ENCODE results near the gene MROH7.

GRCh38 chr1:54694771-54695170 lies 53.2 kb downstream of the MROH7 start:
- TF ChIP-seq, protein P1, sequence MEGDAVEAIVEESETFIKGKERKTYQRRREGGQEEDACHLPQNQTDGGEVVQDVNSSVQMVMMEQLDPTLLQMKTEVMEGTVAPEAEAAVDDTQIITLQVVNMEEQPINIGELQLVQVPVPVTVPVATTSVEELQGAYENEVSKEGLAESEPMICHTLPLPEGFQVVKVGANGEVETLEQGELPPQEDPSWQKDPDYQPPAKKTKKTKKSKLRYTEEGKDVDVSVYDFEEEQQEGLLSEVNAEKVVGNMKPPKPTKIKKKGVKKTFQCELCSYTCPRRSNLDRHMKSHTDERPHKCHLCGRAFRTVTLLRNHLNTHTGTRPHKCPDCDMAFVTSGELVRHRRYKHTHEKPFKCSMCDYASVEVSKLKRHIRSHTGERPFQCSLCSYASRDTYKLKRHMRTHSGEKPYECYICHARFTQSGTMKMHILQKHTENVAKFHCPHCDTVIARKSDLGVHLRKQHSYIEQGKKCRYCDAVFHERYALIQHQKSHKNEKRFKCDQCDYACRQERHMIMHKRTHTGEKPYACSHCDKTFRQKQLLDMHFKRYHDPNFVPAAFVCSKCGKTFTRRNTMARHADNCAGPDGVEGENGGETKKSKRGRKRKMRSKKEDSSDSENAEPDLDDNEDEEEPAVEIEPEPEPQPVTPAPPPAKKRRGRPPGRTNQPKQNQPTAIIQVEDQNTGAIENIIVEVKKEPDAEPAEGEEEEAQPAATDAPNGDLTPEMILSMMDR (conservative IDR thresholded peaks at IDR 0.05; ENCODE audit: low read depth, low read length): no peak
- TF ChIP-seq EZH2 (IDR thresholded peaks at IDR 0.05; ENCODE audit: borderline replicate concordance, low read depth, low read length, poor library complexity, severe bottlenecking): no peak

All from A673 (cell line).